ENCODE results near the gene SLC46A2.

DNA sequence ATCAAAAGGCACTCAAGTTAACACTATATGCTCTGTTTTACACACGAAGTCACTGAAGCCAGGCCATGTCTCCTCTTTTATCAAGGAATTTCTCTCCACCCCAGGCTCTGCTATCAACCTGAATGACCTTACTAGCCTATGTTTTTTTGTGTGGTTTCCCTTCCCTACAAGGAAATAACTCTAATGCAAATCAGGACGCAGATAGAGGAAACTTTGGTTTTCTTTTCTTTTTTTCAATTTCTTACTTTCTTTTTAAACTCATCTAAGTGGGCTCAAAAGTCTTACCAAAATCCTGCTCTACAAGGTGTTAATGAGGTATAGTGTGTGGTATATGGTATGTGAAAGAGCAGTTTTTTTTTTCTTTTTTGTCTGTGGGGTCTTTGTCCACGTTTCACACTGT is 5.5 kb upstream of the SLC46A2 start:
- TF ChIP-seq, protein P1, sequence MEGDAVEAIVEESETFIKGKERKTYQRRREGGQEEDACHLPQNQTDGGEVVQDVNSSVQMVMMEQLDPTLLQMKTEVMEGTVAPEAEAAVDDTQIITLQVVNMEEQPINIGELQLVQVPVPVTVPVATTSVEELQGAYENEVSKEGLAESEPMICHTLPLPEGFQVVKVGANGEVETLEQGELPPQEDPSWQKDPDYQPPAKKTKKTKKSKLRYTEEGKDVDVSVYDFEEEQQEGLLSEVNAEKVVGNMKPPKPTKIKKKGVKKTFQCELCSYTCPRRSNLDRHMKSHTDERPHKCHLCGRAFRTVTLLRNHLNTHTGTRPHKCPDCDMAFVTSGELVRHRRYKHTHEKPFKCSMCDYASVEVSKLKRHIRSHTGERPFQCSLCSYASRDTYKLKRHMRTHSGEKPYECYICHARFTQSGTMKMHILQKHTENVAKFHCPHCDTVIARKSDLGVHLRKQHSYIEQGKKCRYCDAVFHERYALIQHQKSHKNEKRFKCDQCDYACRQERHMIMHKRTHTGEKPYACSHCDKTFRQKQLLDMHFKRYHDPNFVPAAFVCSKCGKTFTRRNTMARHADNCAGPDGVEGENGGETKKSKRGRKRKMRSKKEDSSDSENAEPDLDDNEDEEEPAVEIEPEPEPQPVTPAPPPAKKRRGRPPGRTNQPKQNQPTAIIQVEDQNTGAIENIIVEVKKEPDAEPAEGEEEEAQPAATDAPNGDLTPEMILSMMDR (IDR thresholded peaks at IDR 0.05; ENCODE audit: low read length) = no peak
- TF ChIP-seq EZH2 (IDR thresholded peaks at IDR 0.05; ENCODE audit: borderline replicate concordance, low read length) = no peak

Measured in OCI-LY1 (cell line).